HG03521 (cell line): ENCODE results near the gene POLR3K.

Experiments
- ATAC-seq: cut with Tn5 transposase; IDR thresholded peaks from one replicate; pipeline ENCODE4 v1.9.1; 2021; ENCODE audit warnings: mild to moderate bottlenecking, moderate library complexity; ENCODE audit not compliant: unreplicated experiment

POLR3K gene

DNA sequence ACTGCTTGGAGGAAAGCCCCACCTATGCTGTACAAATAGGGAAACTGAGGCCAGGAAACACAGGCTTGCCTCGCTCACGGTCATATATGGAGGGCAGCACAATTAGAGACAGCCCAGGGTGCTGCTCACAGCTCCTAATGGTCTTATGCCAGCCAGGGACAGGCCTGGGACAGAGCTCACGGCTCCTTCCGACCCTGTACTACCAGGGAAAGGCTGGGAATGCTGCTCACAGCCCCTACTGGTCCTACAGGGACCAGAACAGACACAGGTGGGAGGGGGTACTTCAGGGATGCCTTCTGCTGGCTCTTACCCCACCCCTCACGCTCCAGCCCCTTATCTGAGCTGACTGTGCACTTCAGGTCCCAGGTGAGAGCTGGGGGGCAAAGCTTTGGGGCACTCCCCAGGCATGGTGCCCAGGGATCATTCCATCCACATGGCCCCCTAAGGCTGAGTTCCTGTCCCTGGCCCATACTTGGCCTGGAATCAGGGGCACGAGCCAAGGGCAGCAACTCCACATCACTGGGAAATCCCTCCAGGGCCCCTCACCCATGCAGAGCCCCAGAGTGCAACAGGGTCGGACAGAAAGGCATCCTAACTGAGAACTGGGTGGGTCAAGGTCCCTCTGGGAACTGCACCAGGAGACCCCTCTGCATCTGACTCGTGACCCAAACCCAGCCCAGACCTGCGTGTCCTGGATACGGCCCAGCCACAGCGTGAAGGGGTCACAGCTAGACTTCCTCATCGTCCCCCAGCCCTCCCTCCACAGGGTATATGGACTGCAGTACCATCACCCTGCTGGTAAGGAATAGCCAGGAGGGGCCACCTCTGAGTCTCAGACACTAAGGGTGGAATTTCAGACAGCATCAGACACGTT is 13.1 kb upstream of the POLR3K start:
- ATAC-seq: no peak

GRCh38 chr16:65745-66144 is 12.3 kb upstream of the POLR3K start:
- ATAC-seq: no peak

DNA sequence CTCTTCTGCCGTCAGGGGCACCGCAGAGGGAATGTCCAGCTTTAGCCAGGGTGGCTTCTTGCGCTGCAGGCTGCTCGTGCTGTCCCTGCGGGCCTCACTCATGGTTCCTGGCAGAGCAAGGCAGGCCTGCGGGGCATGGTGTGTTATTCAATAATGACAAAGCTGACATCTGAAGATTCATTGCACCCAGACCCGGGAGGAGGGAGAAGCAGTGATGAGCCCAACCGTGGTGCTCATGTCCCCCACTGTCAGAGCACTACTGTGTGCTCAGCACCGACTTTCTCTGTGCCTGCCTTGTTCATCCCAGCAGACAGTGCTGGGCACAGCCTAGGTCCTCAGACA is 11.5 kb upstream of the POLR3K start:
- ATAC-seq: no peak

DNA sequence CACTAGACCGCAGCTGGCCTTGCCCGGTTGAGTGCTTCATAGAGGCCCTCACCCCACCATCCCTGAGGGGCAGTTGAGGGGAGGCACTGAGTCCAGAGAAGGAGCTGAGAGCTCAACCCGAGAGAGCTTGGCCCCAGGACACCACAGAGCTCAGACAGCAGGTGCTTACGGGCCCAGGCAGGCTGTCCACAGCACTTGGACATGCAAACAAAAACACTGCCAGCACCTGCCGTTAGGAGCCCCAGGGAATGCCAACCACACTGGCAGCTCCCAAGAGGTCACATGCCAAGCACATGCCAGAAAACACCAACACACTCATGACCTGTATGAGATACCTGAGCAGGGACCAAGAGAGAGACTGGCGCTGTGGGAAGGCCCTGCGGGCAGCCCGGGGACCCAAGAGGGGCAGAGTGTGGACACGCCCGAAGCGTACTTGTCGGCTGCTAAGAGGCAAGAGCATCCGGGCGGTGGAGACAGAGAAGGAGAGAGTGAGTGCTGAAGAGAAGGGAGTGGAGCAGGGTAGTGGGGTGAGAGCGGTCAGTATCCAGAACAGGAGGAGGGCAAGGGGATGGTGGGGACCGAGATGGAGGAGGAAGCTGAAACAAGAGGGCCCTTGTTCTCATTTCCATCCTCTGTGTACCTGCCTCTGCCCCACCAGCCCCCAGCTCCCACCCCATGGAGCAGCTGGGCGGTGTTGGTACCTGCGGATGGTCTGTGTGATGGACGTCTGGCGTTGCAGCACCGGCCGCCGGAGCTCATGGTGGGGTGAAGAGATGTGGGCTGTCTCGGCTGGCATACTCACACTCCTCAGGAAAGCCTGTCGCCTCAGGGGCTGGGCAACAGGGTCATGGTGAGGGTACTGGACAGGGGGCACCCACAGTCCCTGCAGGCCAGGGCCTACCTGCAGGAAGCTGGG is 10.8 kb upstream of the POLR3K start:
- ATAC-seq: no peak

- no peak for ATAC-seq
These were observed 10.1 kb upstream of the POLR3K start for GRCh38 chr16:63466-63865.

DNA sequence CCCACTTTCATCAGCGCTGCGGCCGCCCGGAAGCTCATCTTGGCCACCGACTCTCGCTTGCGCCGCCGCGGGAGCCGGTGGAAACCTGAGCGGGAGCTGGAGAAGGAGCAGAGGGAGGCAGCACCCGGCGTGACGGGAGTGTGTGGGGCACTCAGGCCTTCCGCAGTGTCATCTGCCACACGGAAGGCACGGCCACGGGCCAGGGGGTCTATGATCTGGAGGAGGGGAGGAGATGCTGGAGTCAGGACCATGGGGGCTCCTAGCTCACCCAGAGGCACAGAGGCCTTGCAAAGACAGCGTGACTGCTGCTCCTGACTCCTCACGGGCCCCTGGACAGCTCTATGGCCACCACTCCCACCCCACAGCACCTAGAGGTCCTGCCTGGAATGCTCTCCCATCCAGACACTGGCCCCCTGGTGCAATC is 9.6 kb upstream of the POLR3K start:
- no peak for ATAC-seq

- no peak for ATAC-seq
These were observed 9.0 kb upstream of the POLR3K start for GRCh38 chr16:62283-62967.

DNA sequence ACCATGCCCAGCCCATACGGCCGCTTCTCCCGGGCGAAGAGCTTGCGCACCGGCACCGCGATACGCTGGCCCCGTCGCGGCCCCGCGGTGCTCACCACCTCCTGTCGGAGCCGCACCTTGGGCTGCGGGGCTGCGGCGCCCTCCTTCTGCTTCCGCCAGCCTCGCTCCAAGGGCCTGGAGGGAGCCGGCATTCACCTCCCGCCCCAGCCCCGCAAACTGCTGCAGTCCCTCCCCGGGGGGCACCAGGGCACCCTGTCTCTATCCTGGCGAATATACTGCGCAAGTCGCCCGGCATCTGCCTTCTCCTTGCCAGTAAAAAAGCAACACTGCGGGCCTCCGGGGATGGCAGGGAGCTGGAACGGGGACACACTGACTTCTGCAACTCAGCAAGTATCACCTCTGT is 8.5 kb upstream of the POLR3K start:
- ATAC-seq: no peak

- ATAC-seq: no peak
These were observed 7.8 kb upstream of the POLR3K start for GRCh38 chr16:60929-61878.

DNA sequence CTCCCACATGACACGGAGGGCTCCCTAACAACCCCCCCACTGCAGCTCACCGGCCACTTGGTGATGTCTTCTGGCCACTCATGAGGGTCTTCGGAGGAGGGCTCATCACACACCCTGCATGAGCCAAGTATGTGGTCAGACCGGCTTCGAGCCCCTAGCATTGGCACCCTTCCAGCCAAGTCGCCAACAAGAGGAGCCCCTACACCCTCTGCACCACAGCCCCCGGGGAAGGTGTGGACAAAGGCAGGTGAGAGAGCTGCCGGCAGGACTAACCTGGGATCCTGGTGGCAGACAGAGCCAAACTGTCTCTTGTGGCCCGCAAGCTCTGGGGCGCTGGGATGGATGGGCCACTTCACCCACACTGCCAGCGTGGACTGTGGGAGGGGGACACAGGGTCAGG is 6.8 kb upstream of the POLR3K start:
- no peak for ATAC-seq

DNA sequence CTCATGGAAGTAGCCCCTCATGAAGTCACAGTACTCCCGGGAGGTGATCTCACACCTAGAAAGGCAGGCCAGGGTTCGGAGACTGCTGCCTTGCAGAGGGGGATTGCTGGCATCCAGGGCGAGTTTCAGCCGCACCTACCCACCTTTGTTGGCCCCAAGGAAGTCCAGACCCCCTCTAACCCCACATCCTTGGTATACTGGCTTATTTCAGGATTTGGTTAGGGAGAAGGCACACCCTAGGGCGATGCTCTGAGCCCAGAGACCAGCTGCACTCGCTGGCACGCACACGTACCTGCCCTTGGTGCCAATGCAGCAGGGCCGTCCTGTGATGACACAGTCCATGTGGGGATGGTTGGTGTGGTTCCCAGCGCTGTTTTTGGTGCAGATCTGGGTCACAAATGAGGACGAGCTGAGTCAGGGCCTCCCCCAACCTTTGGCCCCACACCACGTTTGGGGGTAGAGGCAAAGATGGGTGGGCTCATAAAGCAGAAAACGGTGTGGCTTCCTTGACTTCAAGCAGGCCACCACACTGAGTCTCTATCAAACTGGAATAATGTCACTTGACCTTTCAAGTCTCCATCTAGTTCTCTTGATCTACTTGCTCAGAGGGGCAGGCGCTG is 6.1 kb upstream of the POLR3K start:
- ATAC-seq: no peak

GRCh38 chr16:58491-59439 is 5.4 kb upstream of the POLR3K start:
- no peak for ATAC-seq

DNA sequence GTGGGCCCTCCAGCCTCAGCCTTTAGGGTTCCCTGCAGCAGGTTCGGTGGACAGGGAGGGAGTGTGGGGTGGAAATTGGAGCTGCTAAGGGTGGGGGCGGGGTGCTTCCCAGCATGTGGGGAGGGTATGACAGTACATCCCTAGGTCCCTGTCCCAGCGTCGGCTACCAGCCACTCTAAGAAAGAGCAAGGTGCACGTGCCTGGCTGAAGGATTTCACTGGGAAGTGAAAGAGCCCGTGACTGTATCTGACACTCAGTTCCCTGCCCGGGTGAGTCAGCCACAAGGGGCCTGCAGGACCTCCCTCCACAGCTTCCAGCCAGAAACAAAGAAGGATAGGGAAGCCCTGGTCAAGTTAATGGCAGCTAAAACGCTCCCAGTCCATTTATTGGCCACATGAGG is 4.3 kb upstream of the POLR3K start:
- no peak for ATAC-seq

DNA sequence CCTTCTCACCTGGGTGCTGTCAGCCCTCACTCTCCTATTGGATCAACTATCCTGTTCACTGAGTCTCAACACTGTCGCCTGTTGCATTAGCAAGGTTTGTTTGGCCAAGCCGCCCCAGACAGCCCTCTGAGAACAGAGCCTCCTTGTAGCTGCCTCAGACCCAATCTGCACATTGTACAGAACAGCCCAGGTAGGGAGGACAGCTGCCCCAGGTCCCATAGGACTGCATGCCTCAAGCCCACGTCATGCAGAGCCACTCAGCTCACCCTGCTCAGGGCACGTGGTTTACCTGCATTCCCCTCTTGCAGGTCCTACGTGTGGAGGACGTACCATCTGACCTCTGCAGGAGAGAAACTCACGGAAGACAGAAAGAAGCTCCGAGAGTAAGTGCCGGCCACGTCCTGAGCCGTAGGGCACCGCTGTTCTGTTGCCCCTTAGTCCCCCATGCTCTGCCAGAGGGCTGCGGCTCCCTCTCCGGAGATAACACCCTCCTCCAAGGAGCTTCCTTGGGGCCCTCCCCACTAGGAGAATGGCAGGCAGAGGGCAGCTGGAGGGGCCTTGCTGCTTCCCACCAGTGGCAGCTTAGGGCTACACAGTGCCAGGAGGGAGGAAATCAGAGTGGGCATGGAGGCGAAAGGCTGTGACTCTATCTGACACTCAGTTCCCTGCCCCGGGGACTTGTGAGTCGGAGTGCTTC is 3.0 kb upstream of the POLR3K start:
- no peak for ATAC-seq

GRCh38 chr16:55571-56136 is 2.2 kb upstream of the POLR3K start:
- ATAC-seq: no peak

GRCh38 chr16:54237-54581 is 801 bp upstream of the POLR3K start:
- no peak for ATAC-seq

DNA sequence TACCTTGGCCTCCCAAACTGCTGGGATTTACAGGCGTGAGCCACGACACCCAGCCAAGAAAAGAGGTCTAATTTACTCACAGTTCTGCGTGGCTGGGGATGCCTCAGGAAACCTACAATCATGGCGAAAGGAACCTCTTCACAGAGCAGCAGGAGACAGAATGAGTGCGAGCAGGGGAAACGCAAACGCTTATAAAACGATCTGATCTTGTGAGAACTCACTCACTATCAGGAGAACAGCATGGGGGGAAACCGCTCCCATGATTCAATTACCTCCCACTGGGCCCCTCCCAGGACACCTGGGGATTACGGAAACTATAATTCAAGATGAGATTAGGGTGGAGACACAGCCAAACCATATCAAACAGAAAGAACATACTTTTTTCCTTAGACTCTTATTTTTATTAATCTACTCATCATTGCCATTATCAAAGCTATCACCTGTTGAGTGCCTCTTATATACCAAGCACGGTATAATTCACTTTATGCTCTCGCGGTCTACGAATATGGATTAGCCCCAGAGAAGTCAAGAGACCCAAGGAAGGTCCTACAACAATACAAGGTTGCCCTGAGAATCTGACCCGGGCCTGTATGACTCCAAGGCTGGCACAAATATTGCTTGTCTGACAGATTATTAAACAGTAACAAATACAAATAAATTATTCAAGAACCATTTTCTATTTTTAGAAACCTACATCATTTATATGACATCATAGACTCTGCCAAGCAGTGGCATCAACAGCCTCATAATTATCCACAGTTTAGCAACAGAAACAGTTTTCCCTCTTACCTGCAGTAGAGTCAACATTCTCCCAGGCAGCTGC is 2.4 kb downstream of the POLR3K start:
- ATAC-seq: no peak
